OCI-LY3 (cell line): Measurements from ENCODE around the gene PPP1R7.

ENCODE experiments used
- H2AFZ ChIP-seq: fragments of 200-600, 300-600 bp; shearing (Covaris generic); 2 replicates; pipeline ENCODE4 v1.6.0; 2014; ENCODE audit warnings: antibody characterized with exemption, low read depth, low read length
- H3K27ac ChIP-seq: fragments of 200-600, 300-600 bp; sonication (generic); 2 replicates; pipeline ENCODE4 v1.5.1; 2014; ENCODE audit warnings: mild to moderate bottlenecking, low read length, moderate library complexity, mixed read lengths
- H3K27me3 ChIP-seq: fragments of 200-600, 300-600 bp; sonication (generic); 2 replicates; pipeline ENCODE4 v1.6.1; 2014; ENCODE audit warnings: low read depth, low read length, mixed read lengths
- H3K36me3 ChIP-seq: fragments of 200-600, 300-600 bp; sonication (generic); replicated peaks from 2 replicates; pipeline ENCODE3; 2014; ENCODE audit warnings: low read depth, low read length, mixed read lengths
- H3K4me1 ChIP-seq: fragments of 300-600, 200-600 bp; sonication (generic); 2 replicates; pipeline ENCODE4 v1.6.1; 2014; ENCODE audit warnings: low read length, mixed read lengths
- H3K4me2 ChIP-seq: fragments of 200-600, 300-600 bp; sonication (generic); 2 replicates; pipeline ENCODE4 v1.6.1; 2014; ENCODE audit warnings: low read length, mixed read lengths
- H3K4me3 ChIP-seq: fragments of 300-600, 200-600 bp; sonication (generic); 2 replicates; pipeline ENCODE4 v1.5.1; 2014; ENCODE audit warnings: antibody characterized with exemption, mild to moderate bottlenecking, low read length, moderate library complexity
- H3K79me2 ChIP-seq: fragments of 300-600, 200-600 bp; shearing (Covaris generic); 2 replicates; pipeline ENCODE4 v1.6.1; 2014; ENCODE audit warnings: mild to moderate bottlenecking, low read length, mixed read lengths
- H3K9ac ChIP-seq: fragments of 300-600, 200-600 bp; shearing (Covaris generic); 2 replicates; pipeline ENCODE4 v1.6.0; 2014; ENCODE audit warnings: mild to moderate bottlenecking, low read length, moderate library complexity
- H3K9me3 ChIP-seq: fragments of 200-600, 300-600 bp; shearing (Covaris generic); 2 replicates; pipeline ENCODE4 v1.6.1; 2014; ENCODE audit warnings: low read length, mixed read lengths; ENCODE audit not compliant: insufficient read depth
- H4K20me1 ChIP-seq: fragments of 200-600, 300-600 bp; sonication (generic); 2 replicates; pipeline ENCODE4 v1.6.1; 2016; ENCODE audit warnings: low read length, mixed read lengths; ENCODE audit not compliant: insufficient read depth
- EZH2phosphoT487 ChIP-seq: fragments of 200-600 bp; shearing (Covaris generic); IDR thresholded peaks from 2 replicates; pipeline ENCODE4 v1.6.1; 2018; ENCODE audit warnings: antibody characterized with exemption, mixed run types, low read depth
- TF ChIP-seq, protein P1 (sequence below): fragments of 200-600, 300-600 bp; sonication (generic); IDR thresholded peaks from 2 replicates; pipeline ENCODE4 v1.5.1; 2014; ENCODE audit warnings: antibody characterized with exemption, low read length, low read depth

PPP1R7 gene

DNA sequence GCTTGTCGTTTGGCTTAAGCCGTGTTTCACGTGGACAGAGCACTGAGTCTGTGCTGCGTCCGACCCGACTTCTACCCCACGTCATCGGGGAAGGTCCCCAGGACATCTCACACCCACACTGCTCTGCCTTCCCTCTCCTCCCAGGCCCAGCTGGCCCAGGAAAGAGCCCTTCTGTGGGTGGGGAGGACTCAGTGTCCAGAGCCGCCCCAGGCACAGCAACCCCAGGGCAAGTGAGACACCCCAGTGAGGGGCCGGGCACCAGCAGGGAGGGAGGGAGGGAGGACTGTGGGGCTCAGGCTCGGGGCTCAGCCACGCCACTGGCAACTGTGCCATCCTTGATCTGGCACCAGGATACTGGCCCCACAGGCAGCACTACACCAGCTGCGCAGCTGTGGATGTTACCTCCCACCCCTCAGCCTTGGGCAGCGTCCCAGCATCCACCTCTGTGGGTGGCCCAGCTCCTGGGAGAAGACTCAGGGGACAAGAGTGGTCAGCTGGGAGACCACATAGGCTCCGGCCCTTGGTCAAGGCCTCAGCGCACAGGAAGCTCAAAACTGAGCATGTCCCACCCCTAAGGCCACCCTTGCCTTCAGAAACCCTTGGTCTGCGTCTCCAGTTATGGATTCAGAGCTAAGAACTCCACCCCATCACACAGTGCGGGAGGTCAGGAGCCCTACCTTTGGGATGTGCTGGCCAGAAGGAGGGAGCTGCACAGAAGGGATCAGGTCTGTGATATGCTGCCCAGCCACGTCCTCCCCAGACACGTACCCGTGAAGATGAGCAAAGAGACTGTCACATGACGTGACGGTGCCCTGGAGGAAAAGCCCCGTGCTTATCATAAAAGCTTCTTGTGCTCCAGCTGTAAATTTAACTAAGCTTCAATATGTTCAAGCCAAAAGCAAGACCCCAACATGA is 12.7 kb upstream of the PPP1R7 start:
- Histone ChIP-seq H3K4me3 (no peak overlapping the region), H3K9me3 (no peaks in the 10 kb centered on the region), H4K20me1 (no peaks in the 10 kb centered on the region), H3K27me3 (no peaks in the 10 kb centered on the region), H2AFZ (no peak overlapping the region), H3K4me1 (peaks cover 17% of the 10 kb centered on the region), H3K79me2 (peaks cover 41% of the 10 kb centered on the region), H3K36me3 (peaks cover 46% of the 10 kb centered on the region), H3K4me2 (no peak overlapping the region), H3K9ac (no peak overlapping the region), H3K27ac (no peak overlapping the region)
- TF ChIP-seq EZH2phosphoT487 = no peak
- TF ChIP-seq, protein P1, sequence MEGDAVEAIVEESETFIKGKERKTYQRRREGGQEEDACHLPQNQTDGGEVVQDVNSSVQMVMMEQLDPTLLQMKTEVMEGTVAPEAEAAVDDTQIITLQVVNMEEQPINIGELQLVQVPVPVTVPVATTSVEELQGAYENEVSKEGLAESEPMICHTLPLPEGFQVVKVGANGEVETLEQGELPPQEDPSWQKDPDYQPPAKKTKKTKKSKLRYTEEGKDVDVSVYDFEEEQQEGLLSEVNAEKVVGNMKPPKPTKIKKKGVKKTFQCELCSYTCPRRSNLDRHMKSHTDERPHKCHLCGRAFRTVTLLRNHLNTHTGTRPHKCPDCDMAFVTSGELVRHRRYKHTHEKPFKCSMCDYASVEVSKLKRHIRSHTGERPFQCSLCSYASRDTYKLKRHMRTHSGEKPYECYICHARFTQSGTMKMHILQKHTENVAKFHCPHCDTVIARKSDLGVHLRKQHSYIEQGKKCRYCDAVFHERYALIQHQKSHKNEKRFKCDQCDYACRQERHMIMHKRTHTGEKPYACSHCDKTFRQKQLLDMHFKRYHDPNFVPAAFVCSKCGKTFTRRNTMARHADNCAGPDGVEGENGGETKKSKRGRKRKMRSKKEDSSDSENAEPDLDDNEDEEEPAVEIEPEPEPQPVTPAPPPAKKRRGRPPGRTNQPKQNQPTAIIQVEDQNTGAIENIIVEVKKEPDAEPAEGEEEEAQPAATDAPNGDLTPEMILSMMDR = no peak

DNA sequence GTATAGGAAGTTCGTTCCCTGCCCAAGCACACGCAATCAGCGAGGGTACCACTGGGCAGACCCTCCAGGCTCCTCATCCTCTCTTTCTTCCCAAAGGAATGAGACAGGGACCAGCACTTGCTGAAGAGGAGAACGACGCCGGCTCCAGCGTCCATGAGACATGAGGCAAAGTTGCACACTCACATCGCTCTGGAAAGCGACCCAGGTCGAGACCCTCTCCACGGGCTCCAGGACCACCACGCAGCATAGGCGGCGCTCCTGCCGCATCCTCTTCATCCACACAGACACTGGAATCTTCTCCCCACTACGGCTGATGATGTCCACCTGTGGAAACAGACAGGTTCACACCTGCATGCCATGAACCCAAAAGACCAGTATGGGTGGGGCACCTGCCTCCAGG is 11.8 kb upstream of the PPP1R7 start:
- no peak for TF ChIP-seq EZH2phosphoT487
- TF ChIP-seq, protein P1 = no peak
- H3K4me3 ChIP-seq = no peak overlapping the region
- no peak overlapping the region for H2AFZ ChIP-seq
- H3K4me1 ChIP-seq = peaks cover 7% of the 10 kb centered on the region
- no peaks in the 10 kb centered on the region for H3K27me3 ChIP-seq
- H3K9ac ChIP-seq = no peak overlapping the region
- peaks cover 45% of the 10 kb centered on the region for H3K36me3 ChIP-seq
- H4K20me1 ChIP-seq = no peaks in the 10 kb centered on the region
- no peaks in the 10 kb centered on the region for H3K9me3 ChIP-seq
- no peak overlapping the region for H3K4me2 ChIP-seq
- no peak overlapping the region for H3K27ac ChIP-seq
- H3K79me2 ChIP-seq = peaks cover 46% of the 10 kb centered on the region

DNA sequence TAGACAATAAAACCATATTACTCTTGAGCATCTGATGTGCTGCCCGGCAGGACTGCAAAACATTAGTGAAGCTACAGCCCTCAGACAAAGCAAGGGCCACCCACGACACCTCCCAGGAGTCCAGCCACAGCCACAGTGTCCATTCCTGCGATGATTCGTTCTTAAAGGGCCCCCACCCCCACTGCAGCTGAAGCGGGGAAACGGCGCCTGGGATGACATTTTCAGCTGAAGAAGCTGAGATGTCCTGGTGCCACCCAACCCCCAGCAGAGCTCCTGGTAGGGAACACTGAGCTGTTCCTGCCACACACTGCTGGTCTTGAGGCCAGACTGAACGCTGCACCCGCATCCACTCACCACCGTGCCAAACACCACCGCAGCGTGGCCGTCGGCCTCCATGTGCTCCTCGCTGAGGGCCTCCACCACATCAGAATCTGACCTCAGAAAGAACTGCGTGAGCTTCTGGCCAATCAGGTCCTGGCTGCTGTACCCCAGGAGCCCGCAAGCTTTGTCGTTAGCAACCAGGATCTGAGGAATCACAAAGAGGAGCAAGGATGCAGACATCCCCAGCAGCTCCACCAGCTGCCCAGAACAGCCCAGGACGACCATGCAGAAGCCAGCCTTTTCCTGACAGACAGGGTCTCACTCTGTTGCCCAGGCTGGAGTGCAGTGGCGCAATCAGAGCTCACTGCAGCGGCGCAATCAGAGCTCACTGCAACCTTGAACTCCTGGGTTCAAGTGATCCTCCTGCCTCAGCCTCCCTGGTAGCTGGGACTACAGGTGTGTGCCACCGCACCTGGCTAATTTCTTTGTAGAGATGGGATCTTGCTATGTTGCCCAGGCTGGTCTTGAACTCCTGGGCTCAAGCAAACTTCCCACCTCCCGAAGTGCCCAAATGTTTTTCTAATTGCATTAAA is 10.5 kb upstream of the PPP1R7 start:
- Histone ChIP-seq H3K27ac (no peak overlapping the region), H3K4me3 (no peak overlapping the region), H3K4me1 (no peaks in the 10 kb centered on the region), H3K4me2 (no peak overlapping the region), H3K27me3 (no peaks in the 10 kb centered on the region), H3K9me3 (no peaks in the 10 kb centered on the region), H3K79me2 (peaks cover 51% of the 10 kb centered on the region), H3K36me3 (peaks cover 35% of the 10 kb centered on the region), H3K9ac (no peak overlapping the region), H2AFZ (no peak overlapping the region), H4K20me1 (no peaks in the 10 kb centered on the region)
- TF ChIP-seq, protein P1 = no peak
- no peak for TF ChIP-seq EZH2phosphoT487

DNA sequence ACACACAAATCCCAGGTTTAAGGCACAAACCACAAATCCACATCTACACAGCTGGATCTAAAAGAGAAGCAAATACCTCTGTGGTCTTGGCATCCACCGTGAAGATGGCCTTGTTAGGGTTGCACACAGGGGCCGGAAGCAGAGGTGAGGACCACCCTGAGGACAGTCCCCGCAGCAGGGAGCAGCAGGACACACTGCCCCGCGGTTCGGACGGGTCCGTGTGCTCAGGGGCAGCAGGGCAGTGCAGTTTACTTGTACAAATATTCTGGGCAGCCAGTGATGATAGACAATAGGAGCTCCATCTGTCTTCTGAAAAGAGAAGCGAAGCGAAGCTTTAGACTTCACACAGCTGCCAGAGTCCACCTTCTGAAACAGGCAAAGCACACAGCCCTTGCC is 9.8 kb upstream of the PPP1R7 start:
- Histone ChIP-seq H4K20me1 (no peaks in the 10 kb centered on the region), H2AFZ (no peak overlapping the region), H3K9ac (no peak overlapping the region), H3K4me3 (no peak overlapping the region), H3K27me3 (no peaks in the 10 kb centered on the region), H3K4me2 (no peak overlapping the region), H3K79me2 (peaks cover 57% of the 10 kb centered on the region), H3K4me1 (no peaks in the 10 kb centered on the region), H3K27ac (no peak overlapping the region), H3K36me3 (peaks cover 29% of the 10 kb centered on the region), H3K9me3 (no peaks in the 10 kb centered on the region)
- no peak for TF ChIP-seq EZH2phosphoT487
- TF ChIP-seq, protein P1 = no peak
